ENCODE measurements around the gene TEAD2. TPM values are rescaled to one million over a fixed set of nuclear protein-coding genes. Genes with fewer than 3 reads are reported as not detected.
"Not testable (repeated sequence)": the region's sequence is repeated elsewhere in the genome, so short reads cannot be mapped to it uniquely, and the experiment has no call there.

Gene TEAD2
- total and polyA plus RNA-seq, 2 of the 13 experiments (the other 11 are each of a cell fraction or from before 2014, with no cell fraction given): 10.8 to 12.5 TPM

GRCh38 chr19:49331187-49331586, 31.0 kb downstream of the TEAD2 start:
- Histone ChIP-seq H3K4me2 (ENCODE audit: low read depth, low read length) (peak overlapping the region; percentile 50), H3K4me3 (replicated peaks in 1 of 3; ENCODE audit: insufficient read depth in 1 of 3, low read depth in 2 of 3, low read length in 3 of 3) (peak overlapping the region in 1 of 3 experiments; percentile 17; a peak in 2 of 6 replicates), H3K4me1 (ENCODE audit: insufficient read depth, low read length) (peaks cover 35% of the 10 kb centered on the region)
- H3K27me3 ChIP-seq (ENCODE audit: control insufficient read depth in 1 of 2, insufficient read depth in 2 of 2, low read length in 2 of 2); H3K27ac ChIP-seq (ENCODE audit: extremely low read length, insufficient read depth, low read length); ATAC-seq; FAIRE-seq; H3K9ac ChIP-seq (ENCODE audit: insufficient read depth, low read depth, low read length); H4K20me1 ChIP-seq (ENCODE audit: insufficient read depth, low read length); in situ Hi-C loops (cut with HindIII; ENCODE audit: extremely low pct_ligation_motif_present, low pct_unique_long_range_greater_than_20kb); H3K9me3 ChIP-seq (ENCODE audit: low read length); CTCF ChIA-PET (ENCODE audit: low intra/inter-chr PET ratio, low total read pairs); H3K79me2 ChIP-seq (ENCODE audit: insufficient read depth, low read length); H3K36me3 ChIP-seq (replicated peaks in 1 of 2; ENCODE audit: control insufficient read depth in 1 of 2, insufficient read depth in 2 of 2, low read length in 2 of 2); H2AFZ ChIP-seq (ENCODE audit: low read length); intact Hi-C loops (cut with micrococcal nuclease; ENCODE audit: unreplicated experiment); DNase-seq (ENCODE audit: low spot score); BruUV-seq (replicated peaks): not testable (repeated sequence)
- 75% methylated on average over 4 of the region's 4 CpGs for WGBS (ENCODE audit: low lambda C conversion rate)
- POLR2A ChIA-PET: interaction anchor here (1.2 to 1.3 kb wide), 2 partner anchors 9 to 369 kb away, joined by 3 to 4 read pairs; no protein-coding TSS in a partner anchor
- TF ChIP-seq PPARG (CRISPR knock-in tag; conservative IDR thresholded peaks at IDR 0.05): 0 out of 2 replicates have a peak, but pooled peaks have one; percentile 23
- peak; percentile 61; the same call in 1 of the 2 replicates for TF ChIP-seq ZNF121 (CRISPR knock-in tag; IDR thresholded peaks at IDR 0.05)
- TF ChIP-seq ARID4A (CRISPR knock-in tag; IDR thresholded peaks at IDR 0.05; ENCODE audit: borderline replicate concordance): 0 out of 2 replicates have a peak, but pooled peaks have one; percentile 7
- TF ChIP-seq ZFY (CRISPR knock-in tag; IDR thresholded peaks at IDR 0.05): 0 out of 2 replicates have a peak, but pooled peaks have one; percentile 19

Data from HepG2 (cell line).